ENCODE measurements around the gene TRPV3.
A peak's percentile ranks its signal among the peaks of the same experiment; 100 is the strongest.

Gene TRPV3

GRCh38 chr17:3546521-3546920 is 11.1 kb downstream of the TRPV3 start:
- DNase-seq (ENCODE audit: low spot score): no peak

- no peak for DNase-seq (ENCODE audit: low spot score)
Measured at GRCh38 chr17:3545151-3545550, 12.5 kb downstream of the TRPV3 start.

- no peak for DNase-seq (ENCODE audit: low spot score)
Measured at GRCh38 chr17:3544365-3544764, 13.2 kb downstream of the TRPV3 start.

- DNase-seq (ENCODE audit: low spot score): no peak
Measured at GRCh38 chr17:3543453-3543852, 14.2 kb downstream of the TRPV3 start.

- DNase-seq (ENCODE audit: low spot score): no peak
Measured at GRCh38 chr17:3542410-3543088, 15.1 kb downstream of the TRPV3 start.

- no peak for DNase-seq (ENCODE audit: low spot score)
Measured at GRCh38 chr17:3539881-3540540, 17.6 kb downstream of the TRPV3 start.

- no peak for DNase-seq (ENCODE audit: low spot score)
Measured at GRCh38 chr17:3536716-3537115, 20.9 kb downstream of the TRPV3 start.

- DNase-seq (ENCODE audit: low spot score): peak; percentile 81
Measured at GRCh38 chr17:3535253-3535995, 22.2 kb downstream of the TRPV3 start.

GRCh38 chr17:3534881-3535252 is 22.7 kb downstream of the TRPV3 start:
- DNase-seq (ENCODE audit: low spot score): no peak

GRCh38 chr17:3533752-3534151 is 23.9 kb downstream of the TRPV3 start:
- DNase-seq (ENCODE audit: low spot score): no peak

- DNase-seq (ENCODE audit: low spot score): no peak
Measured at GRCh38 chr17:3532859-3533142, 24.8 kb downstream of the TRPV3 start.

GRCh38 chr17:3532106-3532858 is 25.3 kb downstream of the TRPV3 start:
- DNase-seq (ENCODE audit: low spot score): no peak

- no peak for DNase-seq (ENCODE audit: low spot score)
Measured at GRCh38 chr17:3531266-3532101, 26.1 kb downstream of the TRPV3 start.

GRCh38 chr17:3529817-3530741 is 27.5 kb downstream of the TRPV3 start:
- DNase-seq (ENCODE audit: low spot score): peak; percentile 42

GRCh38 chr17:3528880-3529511 is 28.6 kb downstream of the TRPV3 start:
- no peak for DNase-seq (ENCODE audit: low spot score)

- DNase-seq (ENCODE audit: low spot score): no peak
Measured at GRCh38 chr17:3528403-3528851, 29.2 kb downstream of the TRPV3 start.

GRCh38 chr17:3527896-3528295 is 29.7 kb downstream of the TRPV3 start:
- DNase-seq (ENCODE audit: low spot score): no peak

- DNase-seq (ENCODE audit: low spot score): no peak
Measured at GRCh38 chr17:3527468-3527867, 30.1 kb downstream of the TRPV3 start.

- DNase-seq (ENCODE audit: low spot score): no peak
Measured at GRCh38 chr17:3526971-3527370, 30.6 kb downstream of the TRPV3 start.

- no peak for DNase-seq (ENCODE audit: low spot score)
Measured at GRCh38 chr17:3526491-3526890, 31.1 kb downstream of the TRPV3 start.
